ENCODE results near the gene KLHL7.

DNA sequence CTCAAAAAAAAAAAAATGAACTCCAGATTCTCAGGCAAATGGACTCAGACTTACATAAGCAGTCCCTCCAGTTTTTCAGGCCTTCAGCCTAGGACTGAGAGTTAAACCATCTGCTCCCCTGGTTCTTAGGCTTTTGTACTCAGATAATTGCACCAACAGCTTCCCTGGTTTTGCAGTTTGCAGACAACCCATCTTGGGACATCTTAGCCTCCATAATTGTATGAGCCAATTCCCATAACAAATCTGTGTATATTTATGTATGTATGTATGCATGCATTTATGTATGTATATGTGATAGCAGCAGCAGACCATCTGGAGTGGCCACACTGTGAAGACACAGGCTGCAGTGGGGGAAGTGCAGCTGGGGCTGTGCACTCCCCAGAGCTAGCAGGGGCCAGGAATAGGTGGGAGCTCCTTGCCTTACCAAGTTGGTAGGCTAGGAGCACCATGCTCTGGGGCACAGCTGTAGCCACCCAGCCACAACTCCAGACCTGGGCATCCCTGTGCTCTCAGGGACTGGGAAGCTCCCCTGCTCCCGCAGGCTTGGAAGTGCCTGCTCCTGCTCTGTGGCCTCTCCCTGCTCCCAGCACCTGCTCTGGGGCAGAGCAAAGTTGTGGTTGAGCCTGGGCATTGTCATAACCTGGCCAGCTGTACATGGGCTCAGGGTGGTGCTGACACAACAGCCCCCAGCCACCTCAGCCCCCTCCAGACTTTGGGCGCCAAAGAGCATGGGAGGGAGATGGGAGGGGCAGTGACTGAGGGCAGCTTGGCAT lies 8.9 kb upstream of the KLHL7 start:
- TF ChIP-seq, protein P1, sequence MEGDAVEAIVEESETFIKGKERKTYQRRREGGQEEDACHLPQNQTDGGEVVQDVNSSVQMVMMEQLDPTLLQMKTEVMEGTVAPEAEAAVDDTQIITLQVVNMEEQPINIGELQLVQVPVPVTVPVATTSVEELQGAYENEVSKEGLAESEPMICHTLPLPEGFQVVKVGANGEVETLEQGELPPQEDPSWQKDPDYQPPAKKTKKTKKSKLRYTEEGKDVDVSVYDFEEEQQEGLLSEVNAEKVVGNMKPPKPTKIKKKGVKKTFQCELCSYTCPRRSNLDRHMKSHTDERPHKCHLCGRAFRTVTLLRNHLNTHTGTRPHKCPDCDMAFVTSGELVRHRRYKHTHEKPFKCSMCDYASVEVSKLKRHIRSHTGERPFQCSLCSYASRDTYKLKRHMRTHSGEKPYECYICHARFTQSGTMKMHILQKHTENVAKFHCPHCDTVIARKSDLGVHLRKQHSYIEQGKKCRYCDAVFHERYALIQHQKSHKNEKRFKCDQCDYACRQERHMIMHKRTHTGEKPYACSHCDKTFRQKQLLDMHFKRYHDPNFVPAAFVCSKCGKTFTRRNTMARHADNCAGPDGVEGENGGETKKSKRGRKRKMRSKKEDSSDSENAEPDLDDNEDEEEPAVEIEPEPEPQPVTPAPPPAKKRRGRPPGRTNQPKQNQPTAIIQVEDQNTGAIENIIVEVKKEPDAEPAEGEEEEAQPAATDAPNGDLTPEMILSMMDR (optimal IDR thresholded peaks at IDR 0.05 in 1 of 3, IDR thresholded peaks at IDR 0.05 in 1 of 3, conservative IDR thresholded peaks at IDR 0.05 in 1 of 3; ENCODE audit: extremely low read depth in 1 of 3, insufficient read depth in 2 of 3, low read length in 3 of 3) = no peak
- no peak for TF ChIP-seq EZH2 (IDR thresholded peaks at IDR 0.05; ENCODE audit: low read length)
